NCI-H2029 treated with DMSO at 0.1 percent for 48 hours (cell line): ENCODE data around the gene C3orf20.

Experiments
- DNase-seq: peaks from one replicate; lab custom pipeline; 2025; lab: John Stamatoyannopoulos, UW

The C3orf20 gene

DNA sequence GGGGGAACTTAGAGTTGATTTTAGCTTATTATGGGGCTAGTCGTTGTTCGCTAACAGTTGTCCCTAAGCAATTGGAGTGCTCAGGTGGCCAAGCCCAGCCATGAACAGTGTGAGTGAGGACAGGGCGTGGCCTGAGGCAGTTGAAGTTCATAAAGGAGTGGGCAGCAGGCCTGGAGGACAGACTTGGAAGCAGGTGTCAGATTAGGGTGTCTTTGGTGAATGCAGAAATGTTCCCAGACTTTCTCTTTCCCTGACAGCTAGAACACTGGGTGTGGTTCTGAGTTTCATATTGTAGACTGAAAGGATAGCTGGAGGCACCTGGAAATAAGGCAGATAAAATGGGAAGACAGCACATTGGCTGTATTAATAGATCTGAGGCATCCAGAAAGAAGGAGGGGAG is 84.0 kb downstream of the C3orf20 start:
- no peak for DNase-seq

DNA sequence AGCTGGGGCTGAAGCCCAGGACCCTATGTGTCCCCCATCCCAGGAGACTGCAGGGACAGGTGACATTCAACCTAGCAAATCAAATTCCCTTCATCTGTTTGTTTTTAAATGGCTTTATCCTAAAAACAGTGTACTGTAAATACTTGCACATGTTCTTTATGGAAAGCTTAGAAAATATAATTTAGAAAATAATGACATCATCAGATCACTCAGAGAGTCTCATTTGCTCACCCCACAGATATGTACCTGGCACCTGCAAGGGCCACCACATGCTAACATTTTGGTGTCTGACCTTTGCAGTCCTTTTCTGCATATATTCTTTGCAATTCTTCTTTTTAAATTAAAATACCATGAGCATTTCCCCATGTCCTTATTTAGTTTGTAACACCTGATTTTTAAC is 85.2 kb downstream of the C3orf20 start:
- DNase-seq, result no peak

DNA sequence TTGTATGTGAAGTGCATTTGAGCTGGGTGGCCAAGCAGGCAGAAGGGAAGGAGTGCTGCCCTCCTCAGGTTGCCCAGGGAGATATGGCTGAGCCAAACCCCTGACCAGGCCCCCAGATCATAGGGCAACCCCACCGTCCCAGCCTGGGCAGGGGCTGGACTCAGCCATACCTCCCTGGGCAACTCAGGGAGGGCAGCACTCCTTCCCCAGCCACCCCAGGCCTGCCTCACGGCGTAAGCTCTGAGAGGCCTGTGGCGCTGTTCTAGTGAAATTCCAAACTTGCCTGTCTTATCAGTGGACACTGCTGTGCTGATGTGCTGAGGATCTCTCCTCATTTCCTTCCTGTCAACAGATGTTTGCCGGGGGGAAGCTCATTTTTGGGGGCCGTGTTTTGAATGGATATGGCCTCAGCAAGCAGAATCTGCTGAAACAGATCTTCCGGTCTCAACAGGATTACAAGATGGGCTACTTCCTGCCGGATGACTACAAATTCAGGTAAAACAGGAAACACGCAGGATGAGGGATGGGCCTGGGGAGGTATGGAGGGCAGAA is 86.3 kb downstream of the C3orf20 start:
- DNase-seq, result no peak

DNA sequence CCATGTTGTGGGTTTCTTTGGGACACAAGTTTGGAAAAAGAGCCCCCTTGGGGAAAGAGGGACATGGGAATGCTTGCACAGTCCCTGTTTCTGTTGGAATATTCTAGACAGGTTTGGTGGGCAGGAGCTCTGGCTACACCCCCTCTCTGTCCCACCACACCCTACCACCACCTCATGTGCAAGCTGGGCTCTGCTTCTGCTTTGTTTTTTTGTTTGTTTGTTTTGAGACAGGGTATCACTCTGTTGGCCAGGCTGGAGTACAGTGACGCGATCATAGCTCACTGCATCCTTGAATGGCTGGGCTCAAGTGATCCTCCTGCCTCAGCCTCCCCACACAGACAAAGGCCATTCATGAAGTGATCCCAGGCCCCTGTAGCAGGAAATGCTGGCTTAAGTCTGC is 86.9 kb downstream of the C3orf20 start:
- no peak for DNase-seq

DNA sequence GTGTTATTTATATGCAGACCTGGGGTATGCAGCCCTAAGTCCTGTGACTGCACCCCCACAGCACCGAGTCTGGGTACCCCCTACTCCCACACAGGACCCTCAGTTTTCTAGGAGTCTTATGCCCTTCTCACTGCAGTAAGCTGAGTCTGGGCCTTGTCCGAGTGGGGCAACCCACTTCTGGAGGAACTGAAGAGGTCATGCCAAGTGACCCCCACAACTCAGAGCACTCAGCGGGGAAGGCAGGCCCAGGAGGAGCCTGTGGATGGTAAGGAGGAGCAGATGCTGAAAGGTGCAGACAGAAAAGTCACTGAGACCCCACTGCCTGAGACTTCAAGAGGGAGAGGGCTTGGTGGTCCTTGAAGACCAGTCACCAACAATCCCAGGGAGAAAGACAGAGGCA is 87.8 kb downstream of the C3orf20 start:
- no peak for DNase-seq

DNA sequence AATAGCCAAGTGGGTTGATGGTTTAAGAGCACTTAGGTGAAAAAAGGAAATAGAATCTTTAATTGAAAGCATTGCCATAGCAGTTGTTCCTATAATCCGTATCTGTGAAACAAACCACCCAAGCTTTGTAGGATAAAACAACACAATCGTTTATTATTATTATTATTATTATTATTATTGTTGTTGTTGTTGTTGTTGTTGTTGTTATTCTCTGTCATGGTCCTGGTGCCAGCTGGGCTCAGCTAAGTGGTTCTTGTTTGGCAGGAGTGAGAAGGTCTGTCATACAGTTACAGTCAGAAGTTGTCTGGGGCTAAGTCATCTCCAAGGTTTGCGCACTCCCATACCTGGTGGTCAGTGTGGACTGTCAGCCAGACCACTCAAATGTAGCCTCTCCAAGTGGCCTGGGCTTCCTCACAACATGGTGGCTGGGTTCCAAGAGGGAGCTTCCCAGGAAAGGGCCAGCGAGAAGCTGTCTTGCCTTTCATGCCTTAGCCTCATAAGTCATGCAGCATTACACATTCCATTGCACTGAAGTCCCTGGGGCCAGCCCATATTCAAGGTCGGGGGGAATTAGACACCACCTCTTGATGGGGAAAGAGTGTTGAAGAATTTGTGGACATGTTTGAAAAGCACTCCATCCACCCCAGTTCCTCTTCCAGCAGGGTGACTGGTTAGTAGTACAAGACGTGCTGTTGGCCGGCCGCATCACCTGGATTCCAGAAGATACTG is 89.6 kb downstream of the C3orf20 start:
- no peak for DNase-seq

DNA sequence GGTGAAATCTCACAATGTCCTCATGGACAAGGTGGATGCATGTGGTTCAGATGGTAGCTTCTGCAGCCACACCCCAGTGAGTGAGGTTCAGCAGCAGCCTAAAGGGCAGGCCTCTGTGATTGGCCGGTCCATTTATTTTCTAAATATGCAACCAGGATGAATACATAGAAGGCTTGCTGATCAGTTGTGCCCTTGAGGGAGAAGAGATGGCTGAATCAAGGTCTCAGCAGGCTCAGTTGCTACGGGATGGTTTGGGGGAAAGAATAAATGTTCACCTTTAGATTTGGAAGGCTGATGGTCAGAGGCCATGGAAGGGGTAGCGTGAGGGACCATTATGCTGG is 90.1 kb downstream of the C3orf20 start:
- no peak for DNase-seq

DNA sequence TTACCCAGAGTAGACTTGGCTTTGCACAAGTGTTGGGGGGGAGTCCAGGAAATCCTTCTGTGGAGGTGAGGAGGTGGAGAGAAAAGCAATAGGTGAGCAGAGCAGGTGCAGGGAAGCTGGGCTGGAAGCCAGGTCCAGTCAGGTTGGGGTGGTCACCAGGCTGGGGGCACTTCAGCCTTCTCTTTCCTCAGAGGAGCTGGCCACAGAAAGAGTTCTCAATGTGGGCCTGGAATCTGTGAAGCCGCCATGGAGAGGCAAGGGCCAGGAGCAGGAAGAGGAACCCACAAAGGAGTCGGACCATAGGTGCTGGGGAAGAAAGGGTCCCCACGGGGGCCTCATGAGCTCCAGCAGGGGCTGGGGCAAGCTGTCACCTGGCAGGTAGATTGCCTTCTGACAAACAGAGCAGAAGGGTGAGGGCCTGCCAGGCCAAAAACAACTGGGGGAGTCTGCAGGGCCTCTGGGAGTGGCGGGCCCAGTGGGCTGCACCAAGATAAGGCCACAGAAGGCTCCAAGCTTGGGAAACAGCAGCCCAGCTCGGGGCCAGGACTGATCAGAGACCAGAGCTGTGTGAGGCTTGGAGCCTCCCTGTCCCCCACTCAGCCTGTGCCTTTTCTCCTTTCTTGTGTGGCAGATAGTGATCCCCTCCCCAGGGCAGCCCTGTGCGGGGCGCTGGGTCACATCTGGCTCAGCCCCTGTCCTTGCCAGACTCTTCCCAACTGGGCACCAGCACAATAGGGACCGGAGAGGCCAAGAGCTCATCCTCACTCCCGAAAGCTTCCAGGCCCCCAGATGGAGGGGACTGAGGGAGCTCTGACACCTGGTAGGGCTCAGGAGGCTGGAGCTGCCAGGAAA is 90.9 kb downstream of the C3orf20 start:
- no peak for DNase-seq

DNA sequence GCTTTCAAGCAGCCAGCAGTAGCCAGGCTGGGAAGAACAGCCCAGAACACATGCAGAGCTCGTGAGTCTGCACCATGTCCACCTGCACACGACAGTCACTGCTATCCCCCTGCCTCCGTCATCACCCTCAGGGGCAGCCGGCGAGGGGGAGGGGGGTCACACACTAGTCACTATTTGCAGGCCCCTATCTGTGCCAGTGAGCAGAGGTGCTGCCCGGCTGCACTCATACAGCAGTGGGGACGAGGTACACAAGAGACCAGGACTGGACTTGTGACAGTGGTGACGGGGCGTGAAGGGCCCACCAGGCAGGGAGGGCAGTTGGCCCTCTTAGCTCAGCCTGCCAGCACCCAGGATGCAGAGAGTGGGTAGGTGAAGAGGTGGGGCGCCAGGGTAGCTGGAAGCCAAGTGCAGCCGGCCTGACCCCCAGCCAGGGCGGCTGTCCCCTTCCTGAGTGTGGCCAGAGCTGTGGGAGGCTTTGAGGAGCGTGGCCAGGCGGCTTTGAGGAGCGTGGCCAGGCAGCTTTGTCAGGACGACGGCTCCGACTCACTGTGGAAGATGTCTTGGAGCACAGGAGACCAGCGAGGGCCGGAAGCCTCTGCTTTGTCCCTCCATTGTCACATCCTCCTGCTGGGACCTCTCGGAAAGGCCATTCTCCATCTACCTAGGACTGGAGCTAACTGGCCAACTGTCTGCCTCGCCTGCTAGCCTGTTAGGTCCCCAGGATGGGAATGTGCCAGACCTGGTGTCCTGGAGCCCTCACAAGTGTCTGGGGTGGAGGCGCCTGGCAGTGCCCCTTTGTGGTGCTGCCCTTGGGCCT is 91.7 kb downstream of the C3orf20 start:
- DNase-seq, result no peak

DNA sequence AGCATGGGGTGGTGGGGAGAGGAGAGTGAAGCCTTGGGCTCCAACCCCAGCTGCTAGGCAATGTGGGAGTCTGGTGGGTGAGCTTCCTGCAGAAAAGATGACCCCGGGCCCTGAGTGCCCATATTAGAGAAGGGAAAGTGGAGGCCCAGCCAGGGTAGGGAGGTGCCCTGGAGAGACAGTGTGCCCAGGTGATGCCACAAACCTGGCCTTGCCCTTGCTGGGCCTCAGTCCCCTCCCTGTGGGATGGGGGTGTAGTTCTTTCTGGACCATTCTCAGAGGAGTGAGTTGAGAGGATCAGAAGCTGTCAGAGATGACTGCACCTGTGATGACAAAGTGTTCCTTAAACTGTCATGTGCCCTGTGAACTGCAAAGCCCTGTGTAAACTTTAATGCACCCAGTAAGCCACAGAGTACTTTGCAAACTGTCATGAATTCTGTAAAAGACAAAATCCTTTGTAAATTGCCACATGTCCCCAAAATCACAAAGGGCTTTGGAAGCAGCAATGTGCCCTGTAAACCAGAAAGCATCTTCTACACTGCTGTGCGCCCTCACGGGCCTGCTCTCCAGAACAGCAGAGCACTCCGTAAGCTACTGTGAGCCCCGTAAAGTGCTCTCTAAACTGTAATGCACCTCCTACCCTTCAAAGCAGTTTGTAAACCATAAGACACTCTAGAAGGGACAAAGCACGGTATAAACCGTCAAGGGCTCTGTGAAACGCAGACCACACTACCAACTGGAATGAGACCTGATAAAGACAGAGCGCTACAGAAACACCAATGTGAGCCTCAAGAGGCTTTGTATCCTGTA is 92.5 kb downstream of the C3orf20 start:
- no peak for DNase-seq

DNA sequence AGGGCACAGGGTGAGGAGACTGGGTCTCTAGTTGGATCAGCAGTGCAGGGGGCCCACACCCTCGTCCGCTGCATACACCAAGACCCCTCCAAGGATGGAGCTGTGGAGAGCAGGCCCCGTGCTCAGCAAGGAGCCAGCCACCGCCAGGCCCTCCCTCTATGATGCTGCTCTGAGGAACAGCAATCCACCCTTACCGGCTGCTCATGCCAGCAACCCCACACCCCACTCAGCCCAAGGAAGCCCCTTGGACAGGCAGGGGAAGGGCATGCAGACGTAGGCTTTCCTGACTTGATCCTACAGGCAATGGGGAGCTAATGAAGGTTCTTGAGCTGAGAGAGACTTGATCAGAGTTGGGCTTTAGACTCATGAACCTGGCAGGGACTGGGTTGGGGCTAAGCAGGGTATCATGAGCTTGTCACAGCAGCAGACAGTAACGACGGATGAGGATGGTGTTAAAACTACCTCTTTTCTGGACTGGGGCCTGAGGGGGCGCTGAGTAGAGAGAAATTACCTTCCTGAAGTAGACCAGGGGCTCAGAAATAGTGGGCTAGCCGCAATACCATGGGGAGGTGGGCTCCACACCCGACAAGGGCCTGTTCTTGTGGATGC is 93.3 kb downstream of the C3orf20 start:
- no peak for DNase-seq

DNA sequence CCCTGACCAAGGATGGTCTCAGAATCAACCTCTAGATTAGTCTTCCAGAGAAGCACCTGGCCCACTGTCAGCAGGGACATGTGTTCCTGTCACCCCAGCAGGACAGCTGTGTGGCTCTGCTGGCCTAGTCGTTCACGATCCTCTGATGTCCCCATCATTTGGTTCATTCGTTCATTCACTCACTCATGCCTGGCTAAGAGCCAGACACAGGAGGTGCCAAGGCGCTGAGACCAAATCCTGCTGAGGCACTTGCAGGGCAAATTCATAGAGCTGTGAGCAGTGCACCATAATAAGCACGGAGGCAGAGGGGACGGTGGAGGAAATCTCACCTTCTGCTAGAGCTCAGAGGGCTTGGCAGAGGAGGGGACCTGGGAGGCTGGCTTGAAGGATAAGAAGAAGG is 93.9 kb downstream of the C3orf20 start:
- DNase-seq, result no peak

DNA sequence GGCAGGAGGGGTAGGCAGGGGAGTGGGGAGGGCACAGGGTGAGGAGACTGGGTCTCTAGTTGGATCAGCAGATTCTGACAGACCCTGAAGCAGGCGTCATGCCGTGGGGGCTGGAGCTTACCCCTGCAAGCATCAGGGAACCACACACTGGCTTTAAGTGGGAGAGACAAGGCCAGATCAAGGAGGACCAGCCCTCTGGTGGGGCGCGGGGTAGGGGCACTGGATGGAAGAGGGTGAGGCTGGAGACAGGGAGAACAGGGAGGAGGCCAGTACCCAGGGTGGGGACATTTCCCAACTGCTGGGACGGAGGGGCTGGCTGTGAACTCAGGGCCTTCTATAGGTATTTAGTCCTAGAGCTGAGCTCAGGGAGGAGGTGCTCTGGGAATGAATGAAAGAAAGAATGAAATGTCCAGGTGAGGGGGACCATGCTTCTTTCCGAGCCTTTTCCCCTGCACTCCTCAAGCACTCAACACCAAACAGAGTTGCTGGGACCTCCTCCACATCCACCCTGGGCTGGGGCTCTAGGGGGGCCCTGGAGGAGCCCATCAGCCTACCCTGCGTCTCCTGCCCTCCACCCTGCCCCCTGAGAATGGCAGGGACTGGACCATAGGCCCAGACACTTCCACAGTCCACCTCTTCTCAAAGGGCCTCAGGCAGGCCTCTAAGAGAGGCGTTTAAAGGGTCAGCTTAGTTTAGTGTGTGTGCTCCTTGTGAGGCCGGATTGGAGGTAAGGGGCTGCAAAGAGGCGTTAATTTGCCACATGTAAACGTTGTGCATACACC is 94.8 kb downstream of the C3orf20 start:
- no peak for DNase-seq

DNA sequence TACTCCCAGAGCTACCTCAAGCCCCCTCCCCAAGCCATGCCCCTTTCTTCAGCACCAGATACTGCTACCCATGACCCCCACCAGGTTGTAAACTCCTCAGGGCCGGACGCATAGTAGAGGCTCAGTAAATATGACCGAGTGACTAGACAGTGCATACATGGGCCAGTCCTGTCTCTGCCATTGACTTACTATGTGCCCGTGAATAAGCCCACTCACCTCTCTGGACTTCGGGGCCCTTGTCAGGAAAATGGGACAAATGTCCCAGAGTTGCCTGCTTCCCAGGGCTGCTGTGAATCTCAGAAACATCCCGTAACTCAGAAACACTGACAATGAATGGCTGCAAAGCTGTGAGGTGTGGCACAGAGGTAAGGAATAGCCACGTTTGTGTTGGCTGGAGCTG is 95.7 kb downstream of the C3orf20 start:
- DNase-seq, result no peak

DNA sequence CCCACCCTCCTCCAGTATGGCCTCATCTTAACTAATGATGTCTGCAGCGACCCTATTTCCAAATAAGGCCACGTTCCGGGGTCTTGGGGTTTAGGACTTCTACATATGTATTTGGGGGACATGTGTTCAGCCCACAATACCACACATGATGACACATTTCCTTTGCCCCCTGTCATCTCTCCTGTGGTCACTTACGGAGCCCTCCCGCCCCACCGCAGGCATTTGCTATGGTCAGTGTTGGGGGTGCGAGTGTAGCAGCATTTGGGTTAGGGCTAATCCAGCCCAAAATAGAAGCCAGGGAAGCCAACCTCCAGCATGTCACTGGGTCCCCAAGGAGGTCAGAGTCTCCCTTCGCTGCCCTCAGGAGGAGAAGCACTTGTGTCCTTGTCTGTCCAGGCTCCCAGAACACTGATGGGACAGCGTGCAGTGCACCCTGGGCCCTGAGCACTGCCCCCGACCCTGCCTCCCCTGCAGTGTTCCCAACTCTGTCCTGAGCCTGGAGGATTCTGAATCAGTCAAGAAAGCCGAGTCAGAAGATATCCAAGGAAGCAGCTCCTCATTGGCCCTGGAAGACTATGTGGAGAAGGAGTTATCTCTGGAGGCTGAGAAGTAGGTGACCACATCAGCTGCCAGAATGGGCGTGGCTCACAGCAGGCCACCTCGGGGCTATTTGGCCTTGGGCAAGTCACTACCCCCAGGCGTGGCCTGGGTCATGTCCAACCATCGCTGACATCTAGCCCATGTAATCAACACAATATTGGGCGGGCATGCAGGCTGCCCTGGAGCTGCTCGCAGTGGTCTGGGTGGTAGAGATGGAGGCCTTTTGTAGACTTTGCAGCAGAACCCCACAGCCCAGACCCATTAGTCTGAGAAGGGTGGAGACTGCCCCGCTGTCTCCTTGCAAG is 96.9 kb downstream of the C3orf20 start:
- no peak for DNase-seq

DNA sequence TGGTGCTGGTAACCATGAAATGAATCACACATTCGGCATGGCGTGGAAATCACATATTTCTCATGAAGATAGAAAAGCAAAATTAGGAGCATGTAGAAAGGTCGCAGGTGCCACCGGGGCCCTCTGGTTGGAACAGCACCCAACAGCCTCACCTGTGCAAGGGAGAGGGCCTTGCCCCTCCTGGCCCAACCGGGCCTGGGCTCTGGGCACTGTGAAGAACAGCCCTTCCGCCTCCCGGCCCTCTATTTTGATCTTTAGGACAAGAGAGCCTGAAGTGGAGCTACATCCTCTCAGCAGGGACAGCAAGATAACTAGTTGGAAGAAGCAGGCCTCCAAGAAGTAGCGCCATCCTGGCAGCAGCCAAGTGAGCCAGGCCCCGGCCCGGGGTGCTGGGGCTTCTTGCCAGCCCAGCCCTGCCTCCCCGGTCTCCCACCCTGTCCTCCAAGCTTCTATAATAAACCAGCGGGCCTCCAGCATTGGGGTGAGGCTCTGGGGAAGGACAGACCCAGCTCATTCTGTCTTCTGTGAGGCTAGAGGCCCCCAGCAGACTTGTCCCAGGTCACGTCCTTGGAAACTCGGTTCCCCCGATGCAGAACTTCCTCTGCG is 97.7 kb downstream of the C3orf20 start:
- no peak for DNase-seq

DNA sequence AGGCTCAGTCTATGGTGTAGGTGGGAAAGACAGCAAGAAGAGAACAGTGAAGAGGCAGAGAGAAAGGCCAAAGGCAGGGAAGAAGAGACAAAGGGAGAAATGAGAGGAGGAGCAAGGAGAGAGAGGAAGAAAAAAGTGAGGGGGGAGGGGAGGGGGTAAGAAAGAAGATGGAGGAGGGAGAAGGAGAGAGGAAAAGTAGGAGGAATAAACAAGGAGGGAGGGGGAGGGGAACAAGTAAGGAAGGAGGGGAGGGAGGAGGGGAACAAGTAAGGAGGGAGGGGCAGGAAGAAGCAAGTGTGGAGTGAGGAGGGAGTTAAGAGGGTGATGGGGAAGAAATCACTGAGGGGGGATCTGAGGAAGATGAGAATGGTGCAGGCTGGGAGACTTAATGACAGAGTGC is 98.3 kb downstream of the C3orf20 start:
- no peak for DNase-seq

DNA sequence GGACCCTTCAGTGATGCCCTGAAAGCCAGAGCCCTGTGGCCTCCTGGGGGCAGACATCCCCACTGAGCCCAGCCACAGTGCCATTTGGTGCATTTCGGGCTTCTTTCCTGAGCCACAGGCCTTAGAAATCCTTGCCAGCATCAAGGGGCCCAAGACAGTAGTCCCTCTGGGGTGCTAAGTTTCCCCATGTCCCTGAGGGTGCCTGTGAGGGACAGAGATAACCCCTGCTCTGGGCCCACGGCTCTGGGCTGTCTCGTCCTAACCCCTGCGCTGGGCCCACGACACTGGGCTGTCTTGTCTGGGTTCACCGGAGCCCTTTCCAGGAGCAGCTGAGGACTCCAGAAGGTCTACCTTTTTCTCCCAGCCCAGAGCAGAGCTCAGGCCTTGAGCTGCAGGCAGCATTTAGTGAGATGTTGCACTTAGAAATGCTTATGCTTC is 98.8 kb downstream of the C3orf20 start:
- DNase-seq, result no peak

DNA sequence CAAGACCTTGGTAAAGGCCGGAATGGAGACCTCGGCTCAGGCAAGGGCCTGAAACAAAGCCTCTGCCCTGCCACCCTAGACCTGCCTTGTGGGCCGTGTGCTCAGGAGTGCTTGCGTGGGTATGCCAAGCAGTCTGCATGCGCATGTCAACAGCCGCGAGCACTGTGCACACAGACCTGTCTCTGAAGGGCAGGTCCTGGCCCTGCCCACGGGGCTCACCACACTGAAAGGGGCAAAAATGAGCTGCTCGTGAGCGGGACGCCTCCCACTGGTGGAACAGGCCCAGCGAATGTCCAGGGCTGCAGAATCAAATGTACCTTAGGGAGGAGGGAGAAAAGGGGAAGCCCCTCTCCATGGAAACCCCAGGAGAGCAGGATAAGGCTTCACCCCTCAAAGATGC is 99.5 kb downstream of the C3orf20 start:
- DNase-seq, result no peak
